OCI-LY1 (cell line): ENCODE measurements around the gene ABCB6.

Experiments
- H2AFZ ChIP-seq: fragments of 200-600 bp; sonication (generic), shearing (Covaris generic); 2 replicates; pipeline ENCODE4 v1.6.0; 2014; ENCODE audit warnings: antibody characterized with exemption, mild to moderate bottlenecking, low read length
- H3F3A ChIP-seq: fragments of 200-600 bp; sonication (generic), shearing (Covaris generic); 2 replicates; pipeline ENCODE4 v1.6.0; 2014; ENCODE audit warnings: mild to moderate bottlenecking, antibody characterized with exemption, low read length, moderate library complexity; ENCODE audit not compliant: insufficient read depth
- H3K27ac ChIP-seq: fragments of 200-600 bp; sonication (generic); 2 replicates; pipeline ENCODE4 v1.5.1; 2014; ENCODE audit warnings: low read length, mixed run types, mild to moderate bottlenecking, low read depth; ENCODE audit not compliant: poor library complexity, severe bottlenecking
- H3K27me3 ChIP-seq: fragments of 200-600 bp; sonication (generic); 2 replicates; pipeline ENCODE4 v1.6.0; 2014; ENCODE audit warnings: antibody characterized with exemption, mild to moderate bottlenecking, low read length, moderate library complexity; ENCODE audit not compliant: insufficient read depth
- H3K36me3 ChIP-seq: fragments of 200-600 bp; sonication (generic); 2 replicates; pipeline ENCODE4 v1.6.1; 2014; ENCODE audit warnings: mild to moderate bottlenecking, antibody characterized with exemption, low read length, moderate library complexity, mixed read lengths; ENCODE audit not compliant: insufficient read depth
- H3K4me1 ChIP-seq: fragments of 200-600 bp; sonication (generic); 2 replicates; pipeline ENCODE4 v1.5.1; 2014; ENCODE audit warnings: mild to moderate bottlenecking, low read length, moderate library complexity; ENCODE audit not compliant: insufficient read depth, severe bottlenecking
- H3K4me2 ChIP-seq: fragments of 200-600 bp; sonication (generic), shearing (Covaris generic); 2 replicates; pipeline ENCODE4 v1.6.1; 2014; ENCODE audit warnings: low read length
- H3K4me3 ChIP-seq: fragments of 200-600 bp; sonication (generic); 2 replicates; pipeline ENCODE4 v1.5.1; 2014; ENCODE audit warnings: low read length, low read depth, mild to moderate bottlenecking, mixed read lengths; ENCODE audit not compliant: poor library complexity, severe bottlenecking
- H3K79me2 ChIP-seq: fragments of 200-600 bp; shearing (Covaris generic); 2 replicates; pipeline ENCODE4 v1.6.1; 2016; ENCODE audit warnings: mixed run types, low read length, mixed read lengths; ENCODE audit not compliant: insufficient read depth
- H3K9ac ChIP-seq: fragments of 200-600 bp; sonication (generic), shearing (Covaris generic); 2 replicates; pipeline ENCODE4 v1.6.1; 2014; ENCODE audit warnings: mild to moderate bottlenecking, low read length, mixed read lengths
- H3K9me2 ChIP-seq: fragments of 200-600 bp; sonication (generic), shearing (Covaris generic); 2 replicates; pipeline ENCODE4 v1.6.1; 2014; ENCODE audit warnings: low read depth, mild to moderate bottlenecking, low read length, mixed read lengths
- H3K9me3 ChIP-seq: fragments of 200-600 bp; shearing (Covaris generic); 2 replicates; pipeline ENCODE4 v1.6.1; 2014; ENCODE audit warnings: low read length, mixed read lengths
- H4K20me1 ChIP-seq: fragments of 200-600 bp; sonication (generic), shearing (Covaris generic); 2 replicates; pipeline ENCODE4 v1.6.0; 2016; ENCODE audit warnings: mild to moderate bottlenecking, low read length; ENCODE audit not compliant: insufficient read depth
- EZH2 ChIP-seq: fragments of 200-600 bp; sonication (generic), shearing (Covaris generic); IDR thresholded peaks from 2 replicates; pipeline ENCODE4 v1.8.0; 2017; ENCODE audit warnings: borderline replicate concordance, mixed run types, mild to moderate bottlenecking, antibody characterized with exemption, low read length, moderate library complexity, mixed read lengths
- TF ChIP-seq, protein P1 (sequence below): fragments of 200-600 bp; sonication (generic), shearing (Covaris generic); IDR thresholded peaks from 2 replicates; pipeline ENCODE4 v1.5.1; 2017; ENCODE audit warnings: mild to moderate bottlenecking, antibody characterized with exemption, low read length, moderate library complexity, mixed read lengths

Gene ABCB6

DNA sequence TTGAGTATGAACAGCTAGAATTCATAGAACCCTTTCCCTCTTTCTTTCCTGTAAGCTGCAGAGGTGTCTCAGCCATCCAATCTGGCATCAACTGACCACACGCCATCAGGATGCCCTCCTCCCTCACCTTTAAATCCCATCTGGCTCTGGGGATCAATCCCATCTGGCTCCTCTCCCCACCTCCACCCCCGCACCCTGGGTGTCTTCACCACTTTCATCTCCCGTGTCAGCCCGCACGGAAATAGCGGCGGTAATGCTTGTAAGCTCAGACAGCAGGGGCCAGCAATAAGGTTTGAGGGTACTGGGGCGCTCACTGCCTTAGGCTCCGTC lies 33.8 kb upstream of the ABCB6 start:
- Histone ChIP-seq H3K4me1 (peaks cover 65% of the 10 kb centered on the region), H3K27ac (peak overlapping the region; percentile 98), H3K4me3 (peak overlapping the region; percentile 83)

DNA sequence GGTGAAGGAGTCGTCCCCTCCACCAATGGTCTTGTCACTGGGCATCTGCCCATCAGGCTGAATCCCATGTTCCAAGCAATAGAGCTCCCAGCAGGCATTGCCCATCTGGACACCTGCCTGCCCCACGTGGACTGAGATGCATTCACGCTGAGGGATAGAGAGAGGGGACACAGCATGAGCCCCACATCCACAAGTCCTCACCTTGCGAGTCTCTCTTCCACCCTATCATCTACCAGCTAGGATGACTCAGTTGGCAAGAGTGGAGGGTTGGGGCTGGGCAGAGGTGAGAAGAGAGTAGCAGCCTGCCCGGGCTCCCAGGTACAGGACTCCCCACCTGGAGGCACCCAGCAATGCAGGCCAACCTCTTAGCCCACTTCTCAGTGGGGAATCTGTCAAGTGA lies 33.3 kb upstream of the ABCB6 start:
- Histone ChIP-seq H3F3A (0 out of 2 replicates have a peak, but pooled peaks cover 5% of the 10 kb centered on the region), H3K4me1 (peaks cover 70% of the 10 kb centered on the region), H3K27me3 (no peaks in the 10 kb centered on the region), H3K4me3 (peak overlapping the region; percentile 83), H3K9me3 (no peaks in the 10 kb centered on the region), H3K4me2 (peak overlapping the region; percentile 79), H3K36me3 (peaks cover 48% of the 10 kb centered on the region), H3K79me2 (no peaks in the 10 kb centered on the region), H3K27ac (peak overlapping the region; percentile 98), H3K9ac (peak overlapping the region; percentile 89), H3K9me2 (no peaks in the 10 kb centered on the region), H4K20me1 (no peaks in the 10 kb centered on the region), H2AFZ (no peak overlapping the region)
- TF ChIP-seq EZH2: no peak
- TF ChIP-seq, protein P1, sequence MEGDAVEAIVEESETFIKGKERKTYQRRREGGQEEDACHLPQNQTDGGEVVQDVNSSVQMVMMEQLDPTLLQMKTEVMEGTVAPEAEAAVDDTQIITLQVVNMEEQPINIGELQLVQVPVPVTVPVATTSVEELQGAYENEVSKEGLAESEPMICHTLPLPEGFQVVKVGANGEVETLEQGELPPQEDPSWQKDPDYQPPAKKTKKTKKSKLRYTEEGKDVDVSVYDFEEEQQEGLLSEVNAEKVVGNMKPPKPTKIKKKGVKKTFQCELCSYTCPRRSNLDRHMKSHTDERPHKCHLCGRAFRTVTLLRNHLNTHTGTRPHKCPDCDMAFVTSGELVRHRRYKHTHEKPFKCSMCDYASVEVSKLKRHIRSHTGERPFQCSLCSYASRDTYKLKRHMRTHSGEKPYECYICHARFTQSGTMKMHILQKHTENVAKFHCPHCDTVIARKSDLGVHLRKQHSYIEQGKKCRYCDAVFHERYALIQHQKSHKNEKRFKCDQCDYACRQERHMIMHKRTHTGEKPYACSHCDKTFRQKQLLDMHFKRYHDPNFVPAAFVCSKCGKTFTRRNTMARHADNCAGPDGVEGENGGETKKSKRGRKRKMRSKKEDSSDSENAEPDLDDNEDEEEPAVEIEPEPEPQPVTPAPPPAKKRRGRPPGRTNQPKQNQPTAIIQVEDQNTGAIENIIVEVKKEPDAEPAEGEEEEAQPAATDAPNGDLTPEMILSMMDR: no peak

More for the DNA sequence above, 33.8 kb upstream of the ABCB6 start:
- Histone ChIP-seq H3K27me3 (no peaks in the 10 kb centered on the region), H3K9me2 (no peaks in the 10 kb centered on the region), H3K4me2 (peak overlapping the region; percentile 79), H3K9ac (peak overlapping the region; percentile 89), H3K79me2 (no peaks in the 10 kb centered on the region), H3K36me3 (peaks cover 45% of the 10 kb centered on the region), H3K9me3 (no peaks in the 10 kb centered on the region), H4K20me1 (no peaks in the 10 kb centered on the region), H2AFZ (no peak overlapping the region), H3F3A (0 out of 2 replicates have a peak, but pooled peaks cover 5% of the 10 kb centered on the region)
- no peak for TF ChIP-seq EZH2
- TF ChIP-seq, protein P1: no peak

DNA sequence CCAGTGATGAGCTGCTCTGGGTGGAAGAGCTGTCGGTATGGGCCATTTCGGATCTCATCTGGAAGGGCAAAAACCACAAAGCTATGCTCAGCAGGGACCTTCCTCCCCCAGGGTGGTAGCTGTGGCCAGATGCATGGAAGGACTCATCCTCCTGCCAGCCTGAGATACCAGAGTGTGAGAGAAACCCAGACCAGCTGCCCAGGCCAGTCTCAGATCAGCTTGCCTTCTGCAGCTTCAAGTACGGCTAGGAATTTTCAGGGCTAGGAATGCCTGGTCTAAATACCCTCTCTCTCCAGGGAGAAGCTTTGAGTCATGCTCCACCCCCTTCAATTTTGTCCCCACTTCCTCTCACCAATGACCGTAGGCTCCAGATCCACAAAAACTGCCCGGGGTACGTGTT lies 32.9 kb upstream of the ABCB6 start:
- Histone ChIP-seq H3K4me1 (peaks cover 74% of the 10 kb centered on the region), H3K4me3 (peak overlapping the region; percentile 83)

More for the DNA sequence above, 32.9 kb upstream of the ABCB6 start:
- TF ChIP-seq, protein P1: no peak
- TF ChIP-seq EZH2: no peak
- Histone ChIP-seq H3K27ac (peak overlapping the region; percentile 98), H4K20me1 (no peaks in the 10 kb centered on the region), H3K9ac (peak overlapping the region; percentile 89; the same call in 1 of the 2 replicates), H2AFZ (no peak overlapping the region), H3K9me3 (no peaks in the 10 kb centered on the region), H3F3A (0 out of 2 replicates have a peak, but pooled peaks cover 5% of the 10 kb centered on the region), H3K36me3 (peaks cover 48% of the 10 kb centered on the region), H3K9me2 (no peaks in the 10 kb centered on the region), H3K79me2 (no peaks in the 10 kb centered on the region), H3K4me2 (peak overlapping the region; percentile 79), H3K27me3 (no peaks in the 10 kb centered on the region)
